Esophagus squamous epithelium (tissue), 4 donors: ENCODE measurements around the gene GALNT16.

Source experiments
- POLR2A ChIP-seq, 4 donors: fragments of 450-650 bp; IDR thresholded peaks; one replicate each; pipeline ENCODE4 v1.6.1; 2017; ENCODE audit warnings: antibody characterized with exemption in 4 of 4, mild to moderate bottlenecking in 4 of 4, moderate library complexity in 3 of 4
- TF ChIP-seq, protein P1 (sequence below), 6 experiments: fragments of 450-650 bp in 4 of 6; fragments of 200-600 bp in 2 of 6; sonication (generic) in 2 of 6; IDR thresholded peaks; one replicate each; pipeline ENCODE4 v1.5.1; 2016 to 2019; ENCODE audit warnings: antibody characterized with exemption in 6 of 6, mild to moderate bottlenecking in 4 of 6, moderate library complexity in 4 of 6

GRCh38 chr14:69374235-69374634 lies 114.3 kb downstream of the GALNT16 start:
- TF ChIP-seq, protein P1, sequence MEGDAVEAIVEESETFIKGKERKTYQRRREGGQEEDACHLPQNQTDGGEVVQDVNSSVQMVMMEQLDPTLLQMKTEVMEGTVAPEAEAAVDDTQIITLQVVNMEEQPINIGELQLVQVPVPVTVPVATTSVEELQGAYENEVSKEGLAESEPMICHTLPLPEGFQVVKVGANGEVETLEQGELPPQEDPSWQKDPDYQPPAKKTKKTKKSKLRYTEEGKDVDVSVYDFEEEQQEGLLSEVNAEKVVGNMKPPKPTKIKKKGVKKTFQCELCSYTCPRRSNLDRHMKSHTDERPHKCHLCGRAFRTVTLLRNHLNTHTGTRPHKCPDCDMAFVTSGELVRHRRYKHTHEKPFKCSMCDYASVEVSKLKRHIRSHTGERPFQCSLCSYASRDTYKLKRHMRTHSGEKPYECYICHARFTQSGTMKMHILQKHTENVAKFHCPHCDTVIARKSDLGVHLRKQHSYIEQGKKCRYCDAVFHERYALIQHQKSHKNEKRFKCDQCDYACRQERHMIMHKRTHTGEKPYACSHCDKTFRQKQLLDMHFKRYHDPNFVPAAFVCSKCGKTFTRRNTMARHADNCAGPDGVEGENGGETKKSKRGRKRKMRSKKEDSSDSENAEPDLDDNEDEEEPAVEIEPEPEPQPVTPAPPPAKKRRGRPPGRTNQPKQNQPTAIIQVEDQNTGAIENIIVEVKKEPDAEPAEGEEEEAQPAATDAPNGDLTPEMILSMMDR (IDR thresholded peaks at IDR 0.05): no peak
- TF ChIP-seq POLR2A (IDR thresholded peaks at IDR 0.05): no peak
